Thyroid gland (tissue), 4 donors: ENCODE measurements around the gene CEP135.

ENCODE experiments used
- POLR2A ChIP-seq, 2 donors: fragments of 450-650 bp; IDR thresholded peaks; one replicate each; pipeline ENCODE4 v1.6.1; 2017; ENCODE audit warnings: antibody characterized with exemption in 2 of 2, mild to moderate bottlenecking in 2 of 2, moderate library complexity in 1 of 2
- TF ChIP-seq, protein P1 (sequence below), 6 experiments: fragments of 200-600 bp in 3 of 6; fragments of 450-650 bp in 3 of 6; sonication (generic) in 3 of 6; IDR thresholded peaks; one replicate each; pipeline ENCODE4 v1.5.1; 2016 to 2019; ENCODE audit warnings: antibody characterized with exemption in 6 of 6, mild to moderate bottlenecking in 2 of 6, inconsistent platforms in 1 of 6, moderate library complexity in 1 of 6

- no peak for TF ChIP-seq POLR2A (IDR thresholded peaks at IDR 0.05)
- TF ChIP-seq, protein P1, sequence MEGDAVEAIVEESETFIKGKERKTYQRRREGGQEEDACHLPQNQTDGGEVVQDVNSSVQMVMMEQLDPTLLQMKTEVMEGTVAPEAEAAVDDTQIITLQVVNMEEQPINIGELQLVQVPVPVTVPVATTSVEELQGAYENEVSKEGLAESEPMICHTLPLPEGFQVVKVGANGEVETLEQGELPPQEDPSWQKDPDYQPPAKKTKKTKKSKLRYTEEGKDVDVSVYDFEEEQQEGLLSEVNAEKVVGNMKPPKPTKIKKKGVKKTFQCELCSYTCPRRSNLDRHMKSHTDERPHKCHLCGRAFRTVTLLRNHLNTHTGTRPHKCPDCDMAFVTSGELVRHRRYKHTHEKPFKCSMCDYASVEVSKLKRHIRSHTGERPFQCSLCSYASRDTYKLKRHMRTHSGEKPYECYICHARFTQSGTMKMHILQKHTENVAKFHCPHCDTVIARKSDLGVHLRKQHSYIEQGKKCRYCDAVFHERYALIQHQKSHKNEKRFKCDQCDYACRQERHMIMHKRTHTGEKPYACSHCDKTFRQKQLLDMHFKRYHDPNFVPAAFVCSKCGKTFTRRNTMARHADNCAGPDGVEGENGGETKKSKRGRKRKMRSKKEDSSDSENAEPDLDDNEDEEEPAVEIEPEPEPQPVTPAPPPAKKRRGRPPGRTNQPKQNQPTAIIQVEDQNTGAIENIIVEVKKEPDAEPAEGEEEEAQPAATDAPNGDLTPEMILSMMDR (IDR thresholded peaks at IDR 0.05): no peak
Measured at GRCh38 chr4:55928846-55929245, 19.9 kb upstream of the CEP135 start.
